ENCODE measurements around the gene EDA2R. TPM values are rescaled to one million over a fixed set of nuclear protein-coding genes. Genes with fewer than 3 reads are reported as not detected.

The EDA2R gene
- total and polyA plus RNA-seq, 2 of the 4 experiments (the other 2 are of a cell fraction), result 14.7 to 23.8 TPM

DNA sequence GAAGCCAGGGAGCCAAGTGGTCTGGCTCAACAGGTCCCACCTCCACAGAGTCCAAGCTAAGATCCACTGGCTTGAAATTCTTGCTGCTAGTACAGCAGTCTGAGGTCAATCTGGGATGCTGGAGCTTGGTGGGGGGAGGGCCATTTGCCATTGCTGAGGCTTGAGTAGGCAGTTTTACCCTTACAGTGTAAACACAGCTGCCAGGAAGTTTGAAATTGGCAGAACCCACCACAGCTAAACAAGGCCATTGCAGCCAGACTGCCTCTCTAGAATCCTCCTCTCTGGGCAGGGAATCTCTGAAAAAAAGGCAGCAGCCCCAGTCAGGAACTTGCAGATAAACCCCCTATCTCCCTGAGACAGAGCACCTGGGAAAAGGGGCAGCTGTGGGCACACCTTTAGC, 84.9 kb downstream of the EDA2R start:
- Histone ChIP-seq H3K9me3 (ENCODE audit: control insufficient read depth, insufficient read depth, low read length) (no peaks in the 10 kb centered on the region), H2AK9ac (replicated peaks; ENCODE audit: low read depth, low read length, poor library complexity) (no peak overlapping the region), H3K36me3 (ENCODE audit: control insufficient read depth, insufficient read depth, low read length) (no peaks in the 10 kb centered on the region), H3K27ac (ENCODE audit: insufficient read depth, low read length) (no peak overlapping the region), H2AK5ac (ENCODE audit: low read depth, low read length) (no peak overlapping the region), H4K20me1 (ENCODE audit: insufficient read depth, low read length) (no peaks in the 10 kb centered on the region), H3K9ac (ENCODE audit: low read depth, low read length) (no peak overlapping the region), H4K5ac (ENCODE audit: low read depth, low read length) (no peak overlapping the region), H2BK20ac (ENCODE audit: low read depth, low read length) (no peak overlapping the region), H2AFZ (replicated peaks; ENCODE audit: low read length, poor library complexity) (no peak overlapping the region), H3K4ac (ENCODE audit: low read depth, low read length) (no peak overlapping the region), H4K91ac (ENCODE audit: insufficient read depth, low read depth, low read length) (no peak overlapping the region), H3K56ac (ENCODE audit: extremely low read depth, insufficient read depth, low read length) (no peak overlapping the region), H3K27me3 (ENCODE audit: control insufficient read depth, insufficient read depth, low read length) (no peaks in the 10 kb centered on the region), H3K9me1 (ENCODE audit: insufficient read depth, low read length) (no peaks in the 10 kb centered on the region), H3K4me3 (ENCODE audit: insufficient read depth, low read depth, low read length) (no peak overlapping the region), H2BK5ac (ENCODE audit: low read depth, low read length, poor library complexity, severe bottlenecking) (no peak overlapping the region), H4K8ac (ENCODE audit: low read depth in 2 of 2, low read length in 2 of 2) (no peak overlapping the region), H2BK120ac (ENCODE audit: low read depth, low read length) (no peak overlapping the region), H3K79me1 (ENCODE audit: low read depth in 1 of 2, low read length in 2 of 2) (no peaks in the 10 kb centered on the region), H2BK15ac (ENCODE audit: low read depth, low read length) (no peak overlapping the region), H3K14ac (replicated peaks; ENCODE audit: low read depth, low read length) (no peak overlapping the region), H3K4me2 (ENCODE audit: low read depth, low read length) (no peak overlapping the region), H3K23ac (ENCODE audit: low read depth, low read length) (no peak overlapping the region), H3K18ac (ENCODE audit: low read depth, low read length) (no peak overlapping the region), H3K4me1 (ENCODE audit: control insufficient read depth, insufficient read depth, low read length) (no peaks in the 10 kb centered on the region)
- BruUV-seq (replicated peaks), result no TSS peak
- ATAC-seq (ENCODE audit: low read depth) (no peak), DNase-seq (no peak)
- POLR2A ChIA-PET (ENCODE audit: unreplicated experiment), result no interaction called here
- in situ Hi-C loops (cut with MboI; ENCODE audit: low sequenced_read_pairs), result no loop called here
- dilution Hi-C loops (cut with HindIII; ENCODE audit: low sequenced_read_pairs, unreplicated experiment), result no loop called here
- CTCF ChIA-PET, result no interaction called here
- TF ChIP-seq SMC3 (IDR thresholded peaks at IDR 0.05; ENCODE audit: low read depth, low read length), result no peak
- no peak for TF ChIP-seq CTCF (conservative IDR thresholded peaks at IDR 0.05; ENCODE audit: low read depth, low read length)
- TF ChIP-seq MAFK (IDR thresholded peaks at IDR 0.05; ENCODE audit: low read depth, low read length), result no peak
- TF ChIP-seq MXI1 (IDR thresholded peaks at IDR 0.05; ENCODE audit: borderline replicate concordance, low read depth, low read length), result no peak
- no peak for TF ChIP-seq CHD1 (IDR thresholded peaks at IDR 0.05; ENCODE audit: low read depth, low read length)
- no peak for TF ChIP-seq POLR2A (IDR thresholded peaks at IDR 0.05; ENCODE audit: low read depth, low read length)
- TF ChIP-seq FOS (IDR thresholded peaks at IDR 0.05; ENCODE audit: low read depth, low read length), result no peak
- TF ChIP-seq, protein P1, sequence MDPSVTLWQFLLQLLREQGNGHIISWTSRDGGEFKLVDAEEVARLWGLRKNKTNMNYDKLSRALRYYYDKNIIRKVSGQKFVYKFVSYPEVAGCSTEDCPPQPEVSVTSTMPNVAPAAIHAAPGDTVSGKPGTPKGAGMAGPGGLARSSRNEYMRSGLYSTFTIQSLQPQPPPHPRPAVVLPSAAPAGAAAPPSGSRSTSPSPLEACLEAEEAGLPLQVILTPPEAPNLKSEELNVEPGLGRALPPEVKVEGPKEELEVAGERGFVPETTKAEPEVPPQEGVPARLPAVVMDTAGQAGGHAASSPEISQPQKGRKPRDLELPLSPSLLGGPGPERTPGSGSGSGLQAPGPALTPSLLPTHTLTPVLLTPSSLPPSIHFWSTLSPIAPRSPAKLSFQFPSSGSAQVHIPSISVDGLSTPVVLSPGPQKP (IDR thresholded peaks at IDR 0.05; ENCODE audit: borderline replicate concordance, low read depth, low read length), result no peak
- TF ChIP-seq RFX5 (IDR thresholded peaks at IDR 0.05; ENCODE audit: low read depth, low read length), result no peak
- TF ChIP-seq BHLHE40 (IDR thresholded peaks at IDR 0.05; ENCODE audit: low read depth, low read length), result no peak
- TF ChIP-seq RCOR1 (IDR thresholded peaks at IDR 0.05; ENCODE audit: insufficient replicate concordance, low read length), result no peak
- TF ChIP-seq RAD21 (IDR thresholded peaks at IDR 0.05; ENCODE audit: low read length), result no peak
- no peak for TF ChIP-seq MAZ (IDR thresholded peaks at IDR 0.05; ENCODE audit: borderline replicate concordance, low read depth, low read length)
- no peak for TF ChIP-seq NFE2L2 (IDR thresholded peaks at IDR 0.05; ENCODE audit: low read depth, low read length)
- TF ChIP-seq, protein P2, sequence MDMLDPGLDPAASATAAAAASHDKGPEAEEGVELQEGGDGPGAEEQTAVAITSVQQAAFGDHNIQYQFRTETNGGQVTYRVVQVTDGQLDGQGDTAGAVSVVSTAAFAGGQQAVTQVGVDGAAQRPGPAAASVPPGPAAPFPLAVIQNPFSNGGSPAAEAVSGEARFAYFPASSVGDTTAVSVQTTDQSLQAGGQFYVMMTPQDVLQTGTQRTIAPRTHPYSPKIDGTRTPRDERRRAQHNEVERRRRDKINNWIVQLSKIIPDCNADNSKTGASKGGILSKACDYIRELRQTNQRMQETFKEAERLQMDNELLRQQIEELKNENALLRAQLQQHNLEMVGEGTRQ (IDR thresholded peaks at IDR 0.05; ENCODE audit: low read depth, low read length), result no peak
- no peak for TF ChIP-seq CEBPB (IDR thresholded peaks at IDR 0.05; ENCODE audit: low read depth, low read length)
- intact Hi-C loops (cut with micrococcal nuclease), result no loop called here
